Measurements from ENCODE around the gene DPF3.

DPF3 gene

GRCh38 chr14:72700338-72701236, 193.3 kb downstream of the DPF3 start:
- DNase-seq, result no peak
- intact Hi-C loops (cut with DNase I), result no loop called here

GRCh38 chr14:72699852-72700257, 194.0 kb downstream of the DPF3 start:
- no peak for DNase-seq
- intact Hi-C loops (cut with DNase I), result no loop called here

DNA sequence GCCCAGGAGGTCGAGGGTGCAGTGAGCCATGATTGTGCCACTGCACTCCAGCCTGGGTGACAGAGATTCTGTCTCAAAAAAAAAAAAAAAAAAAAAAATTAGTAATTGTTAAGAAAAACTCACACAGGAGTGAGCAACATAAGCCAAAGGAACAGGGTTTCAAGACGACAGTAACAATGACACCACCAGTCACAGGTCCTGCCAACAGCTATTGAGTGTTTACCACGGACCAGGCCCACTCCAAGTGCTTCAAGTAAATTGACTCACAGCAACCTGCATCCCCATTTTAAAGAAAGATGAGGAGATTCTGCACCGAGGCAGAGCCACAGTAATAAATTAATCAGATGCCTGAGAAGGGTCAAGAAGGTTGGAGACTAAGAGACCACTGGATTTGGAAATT, 194.5 kb downstream of the DPF3 start:
- DNase-seq, result no peak
- intact Hi-C loops (cut with DNase I), result no loop called here

DNA sequence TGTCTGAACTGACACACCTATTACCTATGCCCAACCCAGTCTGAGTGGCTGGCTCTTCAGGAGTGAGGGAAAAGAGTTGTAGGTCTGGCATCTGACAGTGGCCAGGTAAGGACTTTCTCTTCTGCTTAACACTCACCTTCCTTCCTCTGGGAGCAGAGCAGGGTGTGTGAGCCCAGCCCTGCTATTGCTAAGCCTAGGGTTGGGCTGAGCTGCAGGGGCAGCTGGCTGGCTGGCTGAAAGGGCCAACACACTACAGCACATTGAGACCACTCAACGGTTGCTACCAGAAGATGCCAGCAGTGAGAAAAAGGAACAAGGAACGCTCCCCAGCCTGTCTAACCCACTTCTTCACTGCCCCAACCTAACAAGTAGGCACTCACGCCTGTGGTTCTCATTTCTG, 201.2 kb downstream of the DPF3 start:
- DNase-seq, result no peak
- intact Hi-C loops (cut with DNase I), result no loop called here

DNA sequence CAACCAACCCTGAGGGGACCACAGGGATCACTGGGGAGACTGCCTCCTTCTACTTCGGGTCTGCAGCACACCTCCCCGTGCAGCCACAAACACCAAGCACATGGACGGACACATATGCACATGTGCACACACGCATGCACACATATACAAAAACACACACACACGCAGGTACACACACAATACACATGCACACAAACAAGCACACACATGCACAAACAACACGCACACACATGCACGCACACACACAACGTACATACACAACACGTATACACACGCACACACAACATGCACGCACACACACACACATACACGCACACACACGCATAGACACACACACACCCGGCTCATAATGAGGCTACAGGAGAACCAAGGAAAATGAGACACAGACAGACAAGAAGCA, 203.6 kb downstream of the DPF3 start:
- intact Hi-C loops (cut with DNase I), result no loop called here
- DNase-seq, result no peak

DNA sequence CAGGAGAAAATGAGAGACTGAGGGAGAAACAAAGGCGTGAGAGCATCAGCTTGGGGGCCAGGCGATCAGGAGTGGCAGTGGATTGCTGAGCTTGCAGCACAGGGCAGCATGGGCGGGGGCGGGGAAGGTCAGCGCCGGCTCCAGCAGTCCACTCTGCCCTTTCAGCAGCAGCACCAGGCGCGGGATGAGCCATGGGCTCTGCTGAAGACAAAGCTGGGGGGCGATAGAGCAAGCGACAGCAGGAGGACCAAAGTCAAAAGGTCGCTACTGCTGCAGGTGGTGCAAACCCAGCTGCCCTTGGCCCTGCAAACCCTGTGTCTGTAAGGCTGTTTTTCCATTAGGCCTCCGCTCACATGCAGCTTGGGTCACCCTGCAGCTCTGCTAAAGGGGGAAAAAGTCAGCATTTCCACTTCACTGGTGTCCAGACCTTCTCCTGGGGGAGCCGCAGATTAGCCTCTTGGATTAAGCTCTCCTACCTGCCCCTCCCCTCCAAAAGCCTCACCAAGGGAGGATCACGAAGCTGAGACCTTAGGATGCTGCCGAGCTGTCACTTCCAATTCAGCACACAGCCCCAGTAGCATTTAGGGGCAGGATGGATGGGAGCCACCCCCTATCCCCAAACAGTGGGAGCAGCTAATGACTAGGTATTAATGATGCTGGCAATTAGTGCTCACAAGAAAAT, 204.8 kb downstream of the DPF3 start:
- DNase-seq, result no peak
- intact Hi-C loops (cut with DNase I), result no loop called here

GRCh38 chr14:72686832-72687231, 207.1 kb downstream of the DPF3 start:
- intact Hi-C loops (cut with DNase I), result no loop called here
- DNase-seq, result no peak

GRCh38 chr14:72686101-72686500, 207.8 kb downstream of the DPF3 start:
- intact Hi-C loops (cut with DNase I), result no loop called here
- no peak for DNase-seq

- no peak for DNase-seq
- intact Hi-C loops (cut with DNase I), result no loop called here
These were observed 208.4 kb downstream of the DPF3 start for GRCh38 chr14:72685456-72685855.

DNA sequence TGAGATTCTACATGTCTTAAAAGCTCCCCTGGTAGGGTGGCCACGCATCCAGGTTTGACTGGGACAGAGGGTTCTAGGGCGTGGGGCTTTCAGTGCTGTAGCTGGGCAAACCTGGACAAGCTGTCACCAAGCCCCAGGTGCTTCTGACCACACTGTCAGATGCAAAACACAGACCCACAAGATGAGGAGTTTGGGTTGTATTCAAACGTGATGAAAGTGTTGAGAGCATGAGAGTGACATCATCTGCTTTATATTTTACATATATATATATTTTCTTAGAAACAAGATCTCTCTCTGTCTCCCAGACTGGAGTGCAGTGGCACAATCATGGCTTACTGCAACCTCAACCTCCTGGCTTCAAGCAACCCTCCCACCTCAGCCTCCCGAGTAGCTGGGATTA, 210.1 kb downstream of the DPF3 start:
- intact Hi-C loops (cut with DNase I), result no loop called here
- no peak for DNase-seq

- no peak for DNase-seq
These were observed 211.7 kb downstream of the DPF3 start for GRCh38 chr14:72682188-72682587.

GRCh38 chr14:72680853-72681640, 212.9 kb downstream of the DPF3 start:
- no peak for DNase-seq
- intact Hi-C loops (cut with DNase I), result no loop called here

More at GRCh38 chr14:72682188-72682587, 211.7 kb downstream of the DPF3 start:
- intact Hi-C loops (cut with DNase I), result no loop called here

- intact Hi-C loops (cut with DNase I), result no loop called here
- peak in 5 of 10 donors; percentile 38 to 90 (median 81) for DNase-seq
These were observed 214.3 kb downstream of the DPF3 start for GRCh38 chr14:72679536-72680151.

- DNase-seq, result peak in 4 of 10 donors; percentile 3 to 85 (median 22)
- intact Hi-C loops (cut with DNase I), result no loop called here
These were observed 214.8 kb downstream of the DPF3 start for GRCh38 chr14:72679141-72679535.

- intact Hi-C loops (cut with DNase I), result no loop called here
- no peak for DNase-seq
These were observed 215.5 kb downstream of the DPF3 start for GRCh38 chr14:72678356-72678755.

DNA sequence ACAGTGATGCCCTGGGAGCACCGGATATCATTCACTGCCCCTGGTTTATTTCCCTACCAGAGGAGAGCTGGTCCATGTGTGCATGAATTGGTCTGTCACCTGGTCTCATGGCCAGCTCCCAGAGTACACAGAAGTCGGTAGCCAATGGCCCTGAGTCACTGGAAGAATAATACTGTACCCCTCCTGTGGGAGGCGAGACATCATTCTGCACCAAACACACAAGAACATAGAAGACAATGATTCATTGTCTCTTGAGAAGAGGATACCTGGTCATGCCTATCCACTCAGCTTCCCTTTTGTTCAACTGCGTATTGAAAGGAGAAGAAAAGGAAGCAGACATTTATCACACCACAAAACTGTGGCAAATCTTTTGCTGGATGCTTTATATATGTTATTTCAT, 216.2 kb downstream of the DPF3 start:
- no peak for DNase-seq
- intact Hi-C loops (cut with DNase I), result no loop called here

DNA sequence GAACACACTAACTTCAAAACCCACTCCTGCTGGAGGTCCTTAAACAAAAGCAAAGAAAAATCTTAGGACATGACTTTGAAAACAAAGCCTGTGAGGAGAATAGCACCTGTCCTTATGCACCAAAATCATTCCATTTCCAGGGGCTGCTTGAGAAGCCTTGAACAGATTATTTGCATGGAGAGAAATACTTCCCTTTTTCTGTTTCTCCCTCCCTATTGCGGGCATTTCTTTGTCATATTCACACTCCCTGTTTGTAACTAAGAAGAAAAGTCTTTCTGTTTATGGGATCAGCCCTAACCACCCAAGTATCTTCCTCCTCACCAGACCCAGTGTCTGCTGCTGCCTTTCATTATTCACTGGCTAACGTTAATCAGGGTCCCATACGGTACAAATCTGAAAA, 218.8 kb downstream of the DPF3 start:
- intact Hi-C loops (cut with DNase I), result no loop called here
- no peak for DNase-seq

DNA sequence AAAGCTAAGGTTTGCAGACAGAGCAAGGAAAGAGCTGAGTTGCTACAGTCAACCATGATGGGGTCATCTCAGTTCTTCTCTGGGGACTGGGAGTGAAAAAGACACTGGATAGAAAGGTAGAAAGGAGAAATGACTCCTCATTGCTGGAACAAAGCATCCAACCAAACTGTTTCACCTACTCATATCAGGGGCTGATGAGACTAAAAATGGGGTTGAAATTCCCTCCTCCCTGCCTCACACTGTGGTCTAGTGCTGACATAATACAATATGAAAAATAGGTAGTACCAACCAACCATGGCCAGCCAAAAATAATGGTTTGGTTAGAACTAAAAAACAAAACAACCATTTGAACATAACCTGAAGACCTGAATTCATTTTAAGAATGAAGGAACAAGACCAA, 220.7 kb downstream of the DPF3 start:
- intact Hi-C loops (cut with DNase I), result no loop called here
- no peak for DNase-seq

GRCh38 chr14:72666610-72667009, 227.3 kb downstream of the DPF3 start:
- no peak for DNase-seq
- intact Hi-C loops (cut with DNase I), result no loop called here

DNA sequence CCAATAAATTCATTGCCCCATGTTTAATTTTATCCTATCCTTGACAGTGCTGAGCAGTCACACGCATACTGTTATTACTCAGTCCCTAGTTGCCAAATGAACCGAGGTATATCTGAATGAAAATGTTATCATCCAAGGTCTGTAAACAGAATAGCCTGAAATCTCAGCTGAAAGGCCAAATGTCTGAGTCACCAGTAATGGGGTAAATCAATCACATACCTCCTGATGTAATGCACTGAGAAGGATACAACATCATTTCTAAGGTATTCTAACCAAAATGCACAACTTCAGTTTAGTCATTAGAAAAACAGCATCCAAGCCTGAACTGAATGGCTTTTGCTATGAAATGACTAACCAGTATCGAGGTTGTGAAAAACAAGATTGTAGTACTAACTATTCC, 228.6 kb downstream of the DPF3 start:
- no peak for DNase-seq
- intact Hi-C loops (cut with DNase I), result no loop called here

- intact Hi-C loops (cut with DNase I), result no loop called here
- no peak for DNase-seq
These were observed 229.2 kb downstream of the DPF3 start for GRCh38 chr14:72664651-72665050.
